GM19372 (cell line): ENCODE measurements around the gene PCBD1.
A peak's percentile ranks its signal among the peaks of the same experiment; 100 is the strongest.
"Not testable (repeated sequence)": the region's sequence is repeated elsewhere in the genome, so short reads cannot be mapped to it uniquely, and the experiment has no call there.

ENCODE experiments used
- ATAC-seq: cut with Tn5 transposase; IDR thresholded peaks from one replicate; pipeline ENCODE4 v1.9.1; 2021; ENCODE audit warnings: mild to moderate bottlenecking, low read depth, moderate library complexity; ENCODE audit not compliant: unreplicated experiment

PCBD1 gene

DNA sequence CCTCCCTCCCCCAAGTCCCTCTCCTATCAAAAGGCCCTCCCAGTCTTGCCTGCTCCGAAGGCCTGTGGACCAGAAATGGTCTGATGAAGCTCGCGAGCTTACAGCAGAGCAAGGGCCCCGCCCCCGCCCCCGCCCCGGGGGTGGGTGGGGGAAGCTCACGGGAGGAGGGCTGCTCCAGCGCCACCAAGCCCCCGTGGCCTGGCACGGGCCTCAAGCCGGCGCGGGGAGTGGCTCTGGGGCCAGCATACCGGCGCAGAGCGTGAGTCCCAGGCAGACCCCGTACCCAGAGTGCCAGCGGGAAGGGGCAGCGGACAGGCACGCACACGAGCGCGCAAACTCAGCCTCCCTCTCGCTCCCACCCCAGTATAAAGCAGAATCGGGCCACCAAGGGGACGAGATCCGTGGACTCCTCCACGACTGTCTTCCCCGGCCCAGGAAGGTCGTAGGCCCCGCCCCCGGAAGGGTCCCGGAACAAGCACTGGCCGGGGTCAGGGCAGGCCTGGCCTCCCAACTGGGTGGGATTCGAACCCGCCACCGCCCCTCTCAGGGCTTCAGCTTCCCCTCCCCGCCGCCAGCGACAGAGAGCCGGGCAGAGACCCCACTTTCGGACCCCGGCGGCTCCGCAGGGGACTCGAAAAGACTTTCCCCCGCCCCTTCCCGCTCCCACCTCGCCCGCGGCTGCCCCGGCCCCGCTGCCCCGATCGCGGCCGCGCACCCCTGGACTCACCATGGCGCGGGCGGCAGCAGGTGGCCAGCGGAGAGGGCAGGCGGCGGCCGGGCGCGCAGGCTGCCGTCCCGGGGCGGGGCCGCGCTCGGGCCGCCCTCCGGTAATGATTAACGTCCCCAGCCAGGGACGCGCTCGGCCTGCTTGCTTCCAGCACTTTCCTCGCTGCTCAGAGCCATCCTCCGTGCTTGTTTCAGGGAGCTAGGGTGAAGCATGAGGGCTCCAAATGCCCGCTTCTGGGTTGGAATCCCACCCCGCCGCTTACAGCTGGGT lies at the start of gene PCBD1:
TSS of gene PCBD1 (minus strand) at position 762 of the 997 bp plus-strand sequence. CDS start at position 730, 32 bp downstream.
- ATAC-seq, result peak; percentile 59

DNA sequence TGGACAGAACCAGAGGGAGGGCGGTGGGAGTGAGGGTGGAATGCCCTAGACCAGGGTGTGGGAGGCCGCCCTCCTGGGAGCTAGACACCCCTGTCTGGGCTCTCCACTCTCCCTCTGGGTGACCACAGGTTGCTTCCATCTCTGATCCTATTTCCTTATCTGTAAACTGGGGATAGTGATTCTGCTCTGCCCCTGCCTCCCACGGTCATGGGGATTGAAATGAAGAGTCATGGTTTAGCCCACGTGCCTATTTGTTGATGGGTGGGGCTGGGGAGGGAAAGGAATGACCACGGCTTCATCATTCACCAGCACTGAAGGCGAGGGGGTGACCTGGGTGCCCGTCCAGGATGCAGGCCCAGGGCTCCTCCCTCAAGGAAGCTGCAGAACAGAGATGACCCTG lies 49.3 kb upstream of the PCBD1 start:
- ATAC-seq, result no peak

DNA sequence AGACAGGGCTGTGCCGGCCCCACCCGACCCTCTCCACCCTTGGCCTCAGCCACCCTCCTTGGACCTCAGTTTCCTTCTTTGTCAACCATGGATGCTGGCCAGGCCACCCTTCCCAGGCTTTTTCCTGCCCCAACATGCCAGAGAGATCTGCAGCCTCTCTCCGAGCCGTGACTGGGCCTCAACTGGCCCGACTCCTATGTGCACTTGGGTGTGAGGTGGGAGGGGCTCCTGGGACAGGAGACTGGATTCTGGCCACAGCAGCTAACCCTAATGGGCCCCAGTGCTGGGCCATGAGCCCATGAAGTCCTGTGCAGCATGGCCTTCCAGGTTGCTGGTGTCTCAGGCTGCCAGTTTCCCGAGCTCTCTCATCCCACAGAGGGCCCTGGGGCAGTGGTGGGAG lies 47.7 kb upstream of the PCBD1 start:
- no peak for ATAC-seq

DNA sequence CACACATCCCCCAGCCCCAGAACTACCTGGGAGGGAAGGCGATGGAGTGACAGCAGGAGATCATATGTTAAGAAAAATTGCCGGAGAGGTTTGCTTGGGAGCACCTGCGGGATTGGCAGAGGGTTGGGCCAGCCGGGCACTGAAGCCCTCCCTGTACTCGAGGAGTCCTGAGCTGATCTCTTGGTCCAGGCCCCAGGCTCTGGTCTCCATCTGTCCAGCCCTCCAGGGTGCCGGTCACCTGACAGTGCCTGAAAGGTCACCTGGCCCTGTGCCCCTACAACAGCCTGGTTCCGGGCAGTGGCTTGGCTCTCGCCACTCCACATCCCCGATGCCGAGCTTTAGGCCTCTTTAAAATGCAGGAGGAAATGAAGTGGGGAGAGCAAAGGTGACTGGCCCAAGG lies 47.3 kb upstream of the PCBD1 start:
- ATAC-seq, result no peak

DNA sequence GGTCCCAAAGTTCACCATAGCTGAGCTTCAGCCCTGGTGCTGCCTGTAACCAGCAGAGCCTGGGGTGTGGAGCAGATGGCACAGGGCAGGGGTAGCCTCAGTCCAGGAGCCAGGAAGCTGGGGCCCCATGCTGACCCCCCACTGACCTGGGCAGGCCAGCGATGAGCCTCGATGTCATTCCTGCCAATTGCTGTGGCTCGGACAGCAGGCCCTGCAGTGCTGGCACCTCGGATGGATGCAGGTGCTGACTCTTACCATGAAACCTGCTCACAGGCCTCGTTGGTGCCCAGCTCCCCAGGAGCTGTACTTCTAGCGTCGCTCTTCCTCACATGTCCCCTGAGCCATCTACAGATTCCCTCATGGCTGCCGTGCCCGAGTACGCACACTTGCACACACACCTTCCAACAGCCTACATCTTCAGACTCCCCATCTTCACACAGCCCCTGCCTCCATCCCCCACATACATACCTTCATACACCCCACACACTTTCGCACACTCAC lies 46.8 kb upstream of the PCBD1 start:
- ATAC-seq, result no peak

DNA sequence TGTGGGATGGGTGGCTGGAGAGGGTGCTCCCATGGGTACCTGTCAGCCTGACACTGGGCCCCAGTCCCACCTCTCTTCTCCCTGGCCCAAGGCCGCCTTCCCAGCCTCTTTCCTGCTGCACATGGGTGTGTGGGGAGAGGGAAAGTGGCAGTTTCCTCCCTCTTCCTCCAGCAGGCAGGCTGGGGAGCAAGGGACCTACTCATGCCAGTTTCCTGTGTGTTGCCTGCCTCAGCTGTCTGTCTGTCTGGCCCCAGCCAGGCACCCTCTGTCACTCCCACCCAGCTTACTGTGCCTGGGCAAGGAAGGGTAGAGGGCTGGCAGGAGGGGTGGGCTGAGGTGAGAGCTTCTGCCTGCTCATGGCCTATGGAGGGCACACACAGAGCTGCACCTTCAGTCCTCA lies 46.3 kb upstream of the PCBD1 start:
- ATAC-seq, result no peak

DNA sequence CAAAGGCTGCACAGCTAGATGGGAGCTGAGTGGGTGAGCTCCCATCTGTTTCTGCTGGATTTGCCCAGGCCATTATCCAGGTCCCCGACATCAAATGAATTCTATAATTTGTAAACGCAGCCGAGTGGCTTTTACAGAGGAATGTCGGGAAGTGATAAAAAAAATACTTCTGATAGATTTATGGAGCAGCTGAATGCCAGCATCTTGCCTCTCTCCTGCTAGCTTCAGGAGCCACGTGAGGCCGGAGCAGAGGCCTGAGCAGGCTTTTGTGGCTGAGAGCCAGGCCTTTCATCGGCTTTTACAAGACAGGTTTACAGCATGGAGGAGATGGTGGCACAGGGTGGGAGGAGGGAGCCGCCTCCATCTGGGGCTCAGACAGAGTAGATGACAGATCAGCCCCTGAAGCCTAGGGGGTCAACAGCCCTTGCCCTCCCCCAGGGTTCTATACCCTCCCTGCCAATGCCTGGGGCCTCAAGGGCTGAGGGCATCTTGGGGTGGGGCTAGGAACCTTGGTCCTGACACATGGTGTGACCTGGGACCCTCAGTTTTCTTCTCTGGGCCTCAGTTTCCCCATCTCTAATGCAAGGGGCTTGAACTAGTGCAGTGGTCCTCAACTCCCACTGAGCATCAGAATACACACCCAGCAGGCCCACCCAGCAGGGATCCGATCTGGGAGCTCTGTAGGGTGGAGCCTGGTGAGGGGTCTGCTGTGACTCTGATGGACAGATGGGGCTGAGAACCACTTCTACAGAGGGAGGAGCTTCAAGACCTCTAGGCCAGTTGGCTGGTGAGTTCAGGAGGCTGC lies 44.2 kb upstream of the PCBD1 start:
- no peak for ATAC-seq

DNA sequence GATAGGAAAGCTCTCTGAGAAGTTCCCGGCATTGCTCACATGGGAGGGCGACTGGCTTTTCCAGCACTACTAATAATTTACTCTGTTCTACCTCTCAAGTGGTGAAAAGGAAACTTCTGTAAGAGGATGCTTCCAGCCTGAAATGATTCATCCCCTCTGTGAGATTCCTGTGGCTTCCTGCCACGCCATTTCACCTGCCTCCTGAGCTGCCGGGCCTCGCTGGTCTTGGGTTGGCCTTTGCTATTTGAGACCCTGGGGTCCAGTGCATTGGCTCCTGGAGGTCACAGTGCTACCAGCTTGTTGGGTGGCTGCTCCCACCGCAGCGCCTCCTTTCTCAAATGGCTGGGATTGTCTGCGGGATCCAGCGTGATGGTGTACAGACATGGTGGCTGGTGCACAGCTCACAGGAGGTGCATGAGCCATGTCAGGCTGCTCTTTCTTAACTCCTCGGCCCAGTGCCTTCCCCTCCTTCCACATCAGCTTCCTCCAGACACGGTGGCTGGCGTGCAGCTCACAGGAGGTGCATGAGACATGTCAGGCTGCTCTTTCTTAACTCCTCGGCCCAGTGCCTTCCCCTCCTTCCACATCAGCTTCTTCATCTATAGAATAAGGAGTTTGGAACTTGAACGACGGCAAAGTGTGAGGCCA lies 42.9 kb upstream of the PCBD1 start:
- no peak for ATAC-seq

DNA sequence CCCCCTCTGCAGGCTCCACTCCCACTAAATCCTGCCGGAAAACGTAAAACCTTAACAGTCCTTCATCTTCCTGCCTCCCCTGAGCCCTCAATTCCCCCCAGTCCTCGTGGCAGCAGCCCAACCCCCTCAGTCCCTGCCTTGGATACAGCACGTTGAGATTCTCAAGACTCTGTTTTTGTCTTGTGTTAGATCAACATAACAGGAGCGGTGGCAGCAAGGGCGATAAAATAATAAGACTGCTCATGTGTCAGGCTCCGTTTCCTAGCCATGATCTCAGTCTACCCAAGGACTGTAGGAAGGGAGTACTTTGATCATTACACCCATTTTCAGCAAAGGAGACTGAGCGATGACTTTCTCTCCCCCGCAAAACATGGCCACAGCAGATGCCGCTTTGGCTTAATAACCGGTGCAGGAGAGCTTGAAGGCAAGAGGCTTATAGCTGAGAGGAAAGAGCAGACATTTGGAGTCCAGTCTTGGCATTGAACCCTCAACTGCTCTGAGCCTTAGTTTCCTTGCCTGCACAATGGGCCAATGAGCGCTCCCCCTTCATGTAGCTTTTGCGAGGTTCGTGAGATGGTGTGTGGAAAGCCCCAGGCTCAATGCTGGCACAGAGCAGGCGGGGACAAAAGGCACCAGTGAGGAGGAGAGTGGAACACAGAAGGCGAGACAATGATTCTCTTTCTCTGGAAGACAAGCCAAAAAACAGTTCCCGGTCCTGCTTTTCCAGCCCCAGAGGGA lies 42.1 kb upstream of the PCBD1 start:
- no peak for ATAC-seq

DNA sequence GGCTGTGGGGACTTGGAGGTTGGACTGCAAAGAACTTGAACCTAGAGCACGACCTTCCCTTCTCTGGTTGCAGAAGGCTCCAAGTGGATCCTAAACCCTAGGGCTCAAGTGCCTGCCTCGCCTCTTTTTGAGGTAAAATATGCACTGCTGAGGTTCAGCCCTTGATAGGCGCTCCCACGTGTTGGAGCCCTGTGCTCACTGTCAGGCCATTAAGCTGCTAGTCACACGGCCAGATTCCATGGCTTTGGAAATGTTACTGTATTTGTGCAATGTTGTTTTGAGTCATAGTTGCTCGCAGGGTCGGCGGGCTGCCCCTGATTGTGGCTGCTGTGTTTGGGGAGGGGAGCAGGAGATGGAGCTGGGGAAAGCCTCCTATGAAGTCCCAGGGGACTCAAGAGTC lies 39.8 kb upstream of the PCBD1 start:
- no peak for ATAC-seq

DNA sequence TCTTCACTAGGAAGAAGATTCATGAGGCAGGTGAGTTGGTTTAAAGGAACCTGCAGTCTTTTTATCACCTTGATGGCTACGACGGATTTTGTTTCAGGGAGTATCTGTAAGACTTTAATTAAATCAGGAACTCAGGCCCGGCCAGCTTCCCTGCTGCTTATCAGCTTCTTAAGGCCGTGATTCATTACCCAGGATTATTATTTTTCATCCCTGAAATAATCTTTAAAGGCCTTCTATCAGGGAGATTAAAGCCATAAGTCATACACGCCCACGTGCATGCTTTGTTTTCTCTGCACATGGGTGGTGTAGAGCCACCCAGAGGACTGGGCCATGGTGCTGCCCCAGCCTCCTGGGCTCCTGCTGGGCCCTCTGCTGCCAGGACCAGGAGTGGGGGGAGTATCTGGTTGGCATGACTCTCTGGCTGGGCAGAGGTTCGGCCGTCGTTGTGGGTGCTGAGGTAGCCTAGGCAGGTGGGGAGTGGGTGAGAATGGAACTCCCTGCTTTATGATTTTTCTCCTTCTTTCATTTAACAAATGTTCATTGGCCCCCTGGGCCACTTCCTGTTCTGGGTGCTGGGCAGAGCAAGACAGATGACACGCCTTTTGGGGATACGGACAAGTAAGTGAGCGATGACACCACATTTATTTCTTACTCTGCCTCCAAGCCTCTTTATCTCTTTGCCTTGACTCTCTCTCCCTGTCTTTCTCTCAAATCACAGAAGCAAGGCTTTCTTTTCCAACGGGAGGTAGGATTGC lies 39.0 kb upstream of the PCBD1 start:
- ATAC-seq, result no peak

DNA sequence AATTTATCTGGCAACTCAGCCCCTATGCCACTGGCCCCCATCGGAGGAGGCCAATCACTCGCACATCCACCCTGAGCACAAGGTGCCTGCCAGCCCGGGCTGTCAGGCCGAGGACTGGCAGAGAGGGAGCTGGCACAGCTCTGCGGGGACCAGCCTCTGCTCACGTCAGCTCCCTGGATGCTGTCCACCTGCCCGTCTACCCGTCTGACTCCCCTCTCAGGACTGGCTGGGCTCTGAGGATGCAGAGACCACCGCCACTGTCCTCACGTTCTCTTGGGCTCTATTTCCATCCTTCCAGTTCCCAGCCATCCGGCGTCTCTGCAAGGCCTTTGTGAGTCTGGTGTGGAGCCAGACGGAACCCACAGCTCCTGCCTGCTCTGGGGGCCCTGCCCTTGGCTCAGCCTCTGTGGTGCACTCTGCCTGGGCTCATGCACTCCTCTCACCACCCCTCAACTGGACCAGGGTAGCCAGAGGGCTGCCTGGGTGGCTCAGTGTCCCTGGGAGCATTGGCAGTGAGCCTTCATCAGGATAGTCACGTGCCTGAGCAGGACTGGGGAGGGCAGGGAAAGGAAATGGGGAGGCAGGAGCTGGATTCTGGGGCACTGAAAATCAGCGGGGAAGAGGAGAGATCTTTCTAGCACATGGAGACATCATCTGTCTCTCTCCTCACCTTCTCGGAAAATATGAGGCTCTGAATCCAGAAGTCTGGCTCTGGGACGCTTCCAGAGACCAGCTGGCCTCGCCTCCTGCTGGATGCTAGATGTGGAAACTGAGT lies 38.0 kb upstream of the PCBD1 start:
- ATAC-seq, result no peak

DNA sequence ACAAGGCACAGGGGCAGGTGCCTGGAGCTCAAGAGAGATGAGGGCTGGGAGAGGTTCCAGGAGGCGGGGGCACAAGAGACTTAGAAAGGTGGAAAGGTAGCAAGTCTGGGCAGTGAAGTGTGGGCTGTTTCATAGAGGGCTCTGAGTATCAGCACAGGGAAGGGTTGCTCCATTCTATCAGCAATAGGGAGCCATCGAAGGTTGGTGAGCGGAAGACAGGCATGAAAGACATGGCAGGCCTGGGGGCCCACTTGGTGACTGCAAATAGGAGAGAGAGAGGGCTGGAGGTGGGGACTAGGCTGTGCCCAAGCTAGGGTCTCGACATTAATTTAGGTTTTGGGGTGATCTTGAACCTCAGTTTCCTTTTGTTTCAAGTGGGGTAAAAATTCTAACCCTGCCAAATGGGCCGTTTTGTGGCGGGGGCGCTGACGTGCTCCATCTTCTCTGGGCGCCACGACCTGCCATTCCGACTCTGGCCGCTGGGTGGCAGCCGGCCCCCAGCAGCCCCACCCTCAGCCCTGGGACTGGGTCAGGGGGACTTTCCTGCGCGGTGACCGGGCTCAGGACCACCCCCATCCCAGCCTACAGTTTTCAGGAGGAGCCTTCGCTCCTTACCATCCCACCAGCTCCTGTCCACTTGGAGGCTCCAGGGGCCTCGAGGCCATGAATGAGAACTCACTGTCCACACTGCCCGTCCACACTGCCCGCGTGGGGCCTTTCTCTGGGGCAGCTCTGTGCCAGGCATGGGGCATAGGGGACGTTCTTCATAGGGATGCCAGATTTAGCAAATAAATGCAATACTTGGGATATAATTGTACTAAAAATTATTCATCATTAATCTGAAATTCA lies 37.2 kb upstream of the PCBD1 start:
- ATAC-seq, result no peak

DNA sequence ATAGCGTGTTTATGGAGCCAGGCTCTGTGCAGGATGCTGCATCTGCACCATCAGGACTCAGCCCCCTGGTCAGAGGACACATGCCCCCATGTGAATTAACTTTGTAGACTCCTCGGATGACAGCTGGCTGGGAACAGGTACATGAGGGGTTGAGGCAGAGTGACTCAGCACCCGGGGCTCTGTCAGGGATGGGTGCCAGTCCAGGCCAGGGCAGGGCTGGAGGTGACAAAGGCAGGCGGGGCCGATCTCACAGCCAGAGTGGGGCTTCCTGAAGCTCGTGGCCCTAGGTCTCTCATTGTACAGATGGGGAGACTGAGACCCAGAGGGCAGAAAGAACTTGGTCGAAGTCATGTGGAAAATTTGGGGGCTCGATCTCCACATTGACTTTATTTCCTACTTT lies 35.3 kb upstream of the PCBD1 start:
- ATAC-seq, result no peak

DNA sequence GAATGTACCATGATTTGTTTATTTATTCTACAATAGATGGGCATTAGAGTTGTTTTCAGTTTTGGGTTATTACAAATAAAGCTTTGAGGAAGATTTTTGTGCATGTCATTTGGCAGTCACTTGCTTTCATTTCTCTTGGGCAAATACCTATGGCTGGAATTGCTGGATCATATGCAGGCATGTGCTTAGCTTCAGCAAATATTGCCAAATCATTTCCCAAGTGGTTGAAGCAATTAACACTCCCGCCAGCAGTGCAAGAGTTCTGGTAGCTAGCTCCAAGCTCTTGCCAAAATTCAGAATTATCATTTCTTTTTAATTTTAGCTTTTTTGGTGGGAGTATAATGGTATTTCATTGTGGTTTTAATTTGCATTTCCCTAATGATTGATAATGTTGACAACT lies 32.9 kb upstream of the PCBD1 start:
- ATAC-seq, result no peak

DNA sequence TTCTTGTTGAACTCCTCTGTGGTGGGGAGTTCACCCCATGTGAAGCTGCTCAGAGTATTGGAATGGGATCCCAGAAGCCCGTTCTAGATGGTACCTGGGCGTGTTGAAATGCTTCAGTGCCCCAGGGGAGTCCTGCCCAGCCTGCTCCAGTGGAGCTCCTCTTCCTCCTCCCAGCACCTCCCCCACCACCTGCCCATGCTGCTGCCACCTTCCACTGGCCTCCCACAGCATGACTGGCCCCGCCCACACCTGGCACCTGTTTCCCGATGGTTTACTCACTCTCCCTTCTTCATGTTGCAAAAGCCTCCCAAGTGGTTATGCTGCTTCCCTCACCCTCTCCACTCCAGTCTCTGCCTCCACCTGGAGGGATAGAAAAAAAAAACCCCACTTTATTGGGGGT lies 32.2 kb upstream of the PCBD1 start:
- no peak for ATAC-seq

DNA sequence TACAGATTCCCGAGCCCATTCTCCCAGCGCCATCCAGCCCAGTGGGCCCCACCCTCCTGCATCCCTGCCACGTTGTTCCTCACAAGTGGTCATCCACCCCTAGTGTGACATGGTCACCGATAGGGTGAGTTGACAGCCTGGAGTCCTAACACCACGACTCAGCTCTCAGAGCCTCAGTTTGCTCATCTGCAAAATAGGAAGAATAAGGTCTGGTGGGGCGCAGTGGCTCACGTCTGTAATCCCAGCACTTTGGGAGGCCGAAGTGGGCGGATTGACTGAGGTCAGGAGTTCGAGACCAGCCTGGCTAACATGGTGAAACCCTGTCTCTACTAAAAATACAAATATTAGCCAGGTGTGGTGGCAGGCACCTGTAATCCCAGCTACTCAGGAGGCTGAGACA lies 31.5 kb upstream of the PCBD1 start:
- not testable (repeated sequence) for ATAC-seq
